EL (cell line): ENCODE data around the gene FDXACB1.

Experiments used
- DNase-seq: peaks from one replicate; pipeline ENCODE4 v3.0.0-alpha.2; 2016

Gene FDXACB1

GRCh38 chr11:111841370-111842053 lies 37.5 kb downstream of the FDXACB1 start:
- DNase-seq: peak; percentile 81

DNA sequence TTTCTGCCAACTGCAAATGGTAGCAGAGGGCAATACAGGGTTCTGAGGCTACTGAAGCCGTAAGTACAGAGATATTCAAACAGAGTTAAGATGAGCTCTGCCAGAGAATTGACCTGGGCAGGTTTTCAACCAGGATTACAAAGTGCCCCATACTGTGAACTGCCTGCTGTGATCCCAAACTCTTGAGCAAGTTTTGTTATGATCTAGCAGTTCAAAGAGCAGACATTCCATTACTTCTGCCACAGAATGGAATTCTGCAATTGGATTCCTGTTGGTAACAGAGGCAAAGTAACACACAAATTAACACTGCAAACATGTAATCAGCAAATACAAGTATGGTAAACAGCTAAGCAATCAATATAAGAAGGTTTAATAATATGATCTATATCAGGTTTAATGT lies 38.8 kb downstream of the FDXACB1 start:
- no peak for DNase-seq

DNA sequence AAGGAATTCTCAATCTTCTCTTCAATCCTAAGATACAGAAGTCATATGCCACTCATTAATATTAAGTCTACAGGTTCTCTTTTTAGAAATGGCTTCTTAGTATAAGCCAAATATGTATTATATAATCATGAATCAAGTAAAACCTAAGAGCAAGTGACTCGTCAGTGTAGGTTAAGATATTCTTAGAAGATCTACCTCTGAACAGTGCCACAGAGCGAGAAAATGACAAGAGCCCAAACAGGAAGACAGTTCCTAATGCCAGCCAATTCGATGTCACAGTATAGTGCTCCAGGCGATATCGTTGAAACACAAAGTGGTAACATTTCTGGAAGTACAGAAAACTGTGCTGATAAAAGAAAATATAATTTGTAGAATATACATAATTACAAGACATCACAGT lies 40.9 kb downstream of the FDXACB1 start:
- DNase-seq: no peak

- no peak for DNase-seq
Observed at GRCh38 chr11:111837366-111837891, 41.5 kb downstream of the FDXACB1 start.

- DNase-seq: peak; percentile 18
Observed at GRCh38 chr11:111836721-111837120, 42.2 kb downstream of the FDXACB1 start.

DNA sequence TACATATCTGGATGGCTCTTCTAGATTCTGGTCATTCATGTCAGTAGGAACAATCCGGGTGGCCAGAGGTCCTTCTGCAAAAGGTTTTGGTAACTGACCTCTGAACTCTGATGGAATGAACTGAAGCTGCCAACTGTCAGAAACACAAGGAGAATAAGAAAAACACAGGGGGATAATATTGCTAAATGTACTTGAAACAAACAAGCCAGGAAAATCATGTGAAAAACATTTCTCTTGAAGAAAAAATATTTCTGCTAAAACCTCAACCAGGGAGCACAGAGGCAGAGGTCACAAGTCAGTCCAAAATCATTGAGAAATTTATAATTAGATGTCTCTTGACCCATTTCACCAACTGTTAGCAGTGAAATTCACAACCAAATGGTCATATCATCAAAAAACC lies 42.8 kb downstream of the FDXACB1 start:
- no peak for DNase-seq

- DNase-seq: no peak
Observed at GRCh38 chr11:111835665-111836064, 43.3 kb downstream of the FDXACB1 start.

GRCh38 chr11:111834432-111835163 lies 44.4 kb downstream of the FDXACB1 start:
- peak; percentile 48 for DNase-seq

DNA sequence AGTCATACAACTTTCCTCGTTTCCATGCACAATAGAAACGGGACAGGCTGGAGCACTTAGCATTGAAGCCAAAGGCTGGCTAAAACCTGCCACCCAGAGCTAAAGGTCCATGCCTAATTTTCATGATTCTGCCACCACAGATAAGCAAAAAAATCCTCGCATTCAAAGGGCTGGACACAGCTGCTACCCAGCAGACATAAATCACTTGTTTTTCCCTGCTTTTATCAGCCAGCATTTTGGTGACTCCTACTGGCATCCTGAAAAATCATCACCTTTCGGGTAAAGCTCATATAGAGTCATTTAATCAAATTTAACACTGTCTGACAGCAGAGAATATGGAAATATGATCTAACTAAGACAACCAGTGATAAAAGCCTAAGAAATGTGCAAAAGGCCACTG lies 45.4 kb downstream of the FDXACB1 start:
- DNase-seq: no peak

- DNase-seq: no peak
Observed at GRCh38 chr11:111829185-111829968, 49.6 kb downstream of the FDXACB1 start.

GRCh38 chr11:111826322-111826950 lies 52.5 kb downstream of the FDXACB1 start:
- no peak for DNase-seq
